Activated CD8-positive, alpha-beta T cell treated with anti-CD3 and anti-CD28 coated beads for 36 hours (primary cell): ENCODE measurements around the gene MAPK1. TPM values are rescaled to one million over a fixed set of nuclear protein-coding genes. Genes with fewer than 3 reads are reported as not detected.
"Not testable (repeated sequence)": the region's sequence is repeated elsewhere in the genome, so short reads cannot be mapped to it uniquely, and the experiment has no call there.

Source experiments
- ATAC-seq: fragments of 200-7000 bp; cut with Tn5 transposase; one replicate; pipeline ENCODE4 v1.10.0; 2021; ENCODE audit warnings: mild to moderate bottlenecking, moderate library complexity
- CTCF ChIA-PET: fragments of 350-600 bp; sonication (Branson Sonifier 250); formaldehyde crosslinking; loops from one replicate; lab custom pipeline; 2021; ENCODE audit warnings: antibody characterized with exemption; lab: Charles Lee
- POLR2A ChIA-PET: fragments of 350-600 bp; sonication (Branson Sonifier 250); formaldehyde crosslinking; loops from one replicate; lab custom pipeline; 2021; ENCODE audit warnings: antibody characterized with exemption; lab: Charles Lee
- DNase-seq: peaks from one replicate; pipeline ENCODE4 v3.0.0-alpha.2; 2020
- H3K27ac Mint-ChIP-seq: one replicate; pipeline ENCODE4 v1.8.0; 2021; ENCODE audit warnings: mild to moderate bottlenecking, mixed read lengths
- H3K27me3 Mint-ChIP-seq: one replicate; pipeline ENCODE4 v1.8.0; 2021; ENCODE audit warnings: mixed read lengths
- H3K36me3 Mint-ChIP-seq: one replicate; pipeline ENCODE4 v1.8.0; 2021; ENCODE audit warnings: low read depth, mixed read lengths
- H3K4me1 Mint-ChIP-seq: one replicate; pipeline ENCODE4 v1.8.0; 2021; ENCODE audit warnings: low read depth, mixed read lengths
- H3K4me3 Mint-ChIP-seq: one replicate; pipeline ENCODE4 v1.8.0; 2021; ENCODE audit warnings: mild to moderate bottlenecking, moderate library complexity, mixed read lengths
- H3K9me3 Mint-ChIP-seq: one replicate; pipeline ENCODE4 v1.8.0; 2021; ENCODE audit warnings: mixed read lengths
- CTCF ChIP-seq: fragments of 200-600 bp; IDR thresholded peaks from one replicate; pipeline ENCODE4 v1.8.0; 2022; ENCODE audit warnings: antibody characterized with exemption, mild to moderate bottlenecking
- intact Hi-C: fragments of 100-400 bp; cut with micrococcal nuclease; formaldehyde crosslinking; loops from one replicate; pipeline ENCODE4 v1.10.0; 2022
- total RNA-seq, 2 experiments: library from RNA; stranded (reverse); gene quantifications; one replicate each; pipeline ENCODE4 v1.2.3, GENCODE V29; 2021

Gene MAPK1
- total RNA-seq, 2 experiments from 2014 or later: 87.1 to 93.4 TPM

- Mint-ChIP-seq H3K27me3 (no peaks in the 10 kb centered on the region), H3K9me3 (no peaks in the 10 kb centered on the region), H3K4me1 (peaks cover 15% of the 10 kb centered on the region), H3K4me3 (no peak overlapping the region), H3K36me3 (peaks cover 24% of the 10 kb centered on the region), H3K27ac (no peak overlapping the region)
- intact Hi-C loops: no loop called here
- ChIA-PET CTCF (interaction anchor here (0.9 kb wide), 2 partner anchors 29 to 156 kb away, joined by 3 to 4 read pairs; partner anchors contain the start of gene PPM1F), POLR2A (interaction anchor here (0.9 kb wide), 1 partner anchor 33 kb away, joined by 3 read pairs; no protein-coding TSS in a partner anchor)
- TF ChIP-seq CTCF: no peak
- ATAC-seq (no peak), DNase-seq (no peak)
These were observed 71.2 kb downstream of the MAPK1 start for GRCh38 chr22:21796231-21796630.

DNA sequence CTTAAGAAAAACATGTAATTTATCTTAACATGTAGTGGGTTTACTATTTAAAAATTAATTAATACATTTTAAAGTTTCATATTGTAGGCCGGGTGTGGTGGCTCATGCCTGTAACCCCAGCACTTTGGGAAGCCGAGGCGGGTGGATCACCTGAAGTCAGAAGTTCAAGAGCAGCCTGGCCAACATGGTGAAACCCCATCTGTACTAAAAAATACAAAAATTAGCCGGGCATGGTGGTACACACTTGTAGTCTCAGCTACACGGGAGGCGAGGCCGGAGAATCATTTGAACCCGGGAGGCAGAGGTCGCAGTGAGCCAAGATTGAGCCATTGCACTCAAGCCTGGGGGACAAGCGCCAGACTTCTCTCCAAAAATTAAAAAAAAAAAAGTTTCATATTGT, 73.7 kb downstream of the MAPK1 start:
- H3K27me3 Mint-ChIP-seq, H3K4me3 Mint-ChIP-seq, CTCF ChIA-PET, POLR2A ChIA-PET, H3K9me3 Mint-ChIP-seq, intact Hi-C loops, H3K27ac Mint-ChIP-seq, DNase-seq, ATAC-seq: not testable (repeated sequence)
- Mint-ChIP-seq H3K36me3 (peaks cover 10% of the 10 kb centered on the region), H3K4me1 (peaks cover 20% of the 10 kb centered on the region)

GRCh38 chr22:21791635-21792625, 75.5 kb downstream of the MAPK1 start:
- POLR2A ChIA-PET: no interaction called here
- Mint-ChIP-seq H3K27me3 (no peaks in the 10 kb centered on the region), H3K4me3 (no peak overlapping the region), H3K9me3 (no peaks in the 10 kb centered on the region), H3K36me3 (peaks cover 10% of the 10 kb centered on the region), H3K27ac (peak overlapping the region; percentile 66), H3K4me1 (peaks cover 20% of the 10 kb centered on the region)
- CTCF ChIA-PET: no interaction called here
- ATAC-seq: peak; percentile 95
- DNase-seq: peak; percentile 78
- intact Hi-C loops: no loop called here
- TF ChIP-seq CTCF: no peak

GRCh38 chr22:21790849-21791610, 76.4 kb downstream of the MAPK1 start:
- H3K4me3 Mint-ChIP-seq, H3K36me3 Mint-ChIP-seq, intact Hi-C loops, H3K9me3 Mint-ChIP-seq, CTCF ChIA-PET, H3K27me3 Mint-ChIP-seq: not testable (repeated sequence)
- ATAC-seq (peak; percentile 19), DNase-seq (peak; percentile 31)
- H3K27ac Mint-ChIP-seq: peak overlapping the region; percentile 66
- POLR2A ChIA-PET: interaction anchor here (0.8 kb wide), 1 partner anchor 24 kb away, joined by 4 read pairs; no protein-coding TSS in a partner anchor
- H3K4me1 Mint-ChIP-seq: peaks cover 16% of the 10 kb centered on the region

DNA sequence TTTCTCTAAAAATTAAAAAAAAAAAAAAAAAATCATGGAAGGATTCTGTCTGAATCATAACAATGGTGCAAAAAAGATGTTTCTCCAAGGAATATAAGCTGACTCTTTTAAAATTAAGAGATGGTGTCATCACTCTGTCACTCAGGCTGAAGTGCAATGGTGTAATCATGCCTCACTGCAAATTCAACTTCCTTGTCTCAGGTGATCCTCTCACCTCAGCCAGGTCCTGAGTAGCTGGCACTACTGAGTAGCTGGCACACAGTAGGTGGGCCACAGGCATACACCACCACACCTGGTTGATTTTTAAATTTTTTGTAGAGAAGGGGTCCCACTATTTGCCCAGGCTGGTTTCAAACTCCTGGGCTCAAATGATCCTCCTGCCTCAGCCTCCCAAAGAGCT, 77.1 kb downstream of the MAPK1 start:
- POLR2A ChIA-PET: interaction anchor here (0.8 kb wide), 1 partner anchor 23 kb away, joined by 4 read pairs; no protein-coding TSS in a partner anchor
- Mint-ChIP-seq H3K9me3 (no peaks in the 10 kb centered on the region), H3K4me3 (no peak overlapping the region), H3K4me1 (peaks cover 16% of the 10 kb centered on the region), H3K27me3 (no peaks in the 10 kb centered on the region), H3K27ac (no peak overlapping the region), H3K36me3 (peaks cover 10% of the 10 kb centered on the region)
- ATAC-seq (no peak), DNase-seq (no peak)
- no peak for TF ChIP-seq CTCF
- CTCF ChIA-PET: interaction anchor here (0.9 kb wide), 1 partner anchor 15 kb away, joined by 3 read pairs; no protein-coding TSS in a partner anchor
- intact Hi-C loops: no loop called here

GRCh38 chr22:21787565-21787964, 79.9 kb downstream of the MAPK1 start:
- POLR2A ChIA-PET, H3K27me3 Mint-ChIP-seq, DNase-seq, H3K27ac Mint-ChIP-seq, intact Hi-C loops, H3K9me3 Mint-ChIP-seq, H3K4me3 Mint-ChIP-seq, ATAC-seq: not testable (repeated sequence)
- peaks cover 16% of the 10 kb centered on the region for H3K4me1 Mint-ChIP-seq
- CTCF ChIA-PET: interaction anchor here (0.6 to 1.5 kb wide), 3 partner anchors 7 to 451 kb away, joined by 3 to 4 read pairs (median 3); no protein-coding TSS in a partner anchor
- H3K36me3 Mint-ChIP-seq: peaks cover 18% of the 10 kb centered on the region
